Stimulated activated CD4-positive, alpha-beta T cell treated with anti-CD3 and anti-CD28 coated beads, Interleukin-12 subunit alpha, Interleukin-12 subunit beta, amount 100 ng/mL, for 4 hours (primary cell): ENCODE measurements around the gene MAP4K2.

Experiments
- DNase-seq: peaks from one replicate; pipeline ENCODE4 v3.0.0-alpha.2; 2020

Gene MAP4K2

GRCh38 chr11:64766881-64767280, 36.1 kb downstream of the MAP4K2 start:
- no peak for DNase-seq

GRCh38 chr11:64765851-64766665, 37.0 kb downstream of the MAP4K2 start:
- no peak for DNase-seq

GRCh38 chr11:64765291-64765850, 37.6 kb downstream of the MAP4K2 start:
- no peak for DNase-seq

- no peak for DNase-seq
Measured at GRCh38 chr11:64764753-64765152, 38.3 kb downstream of the MAP4K2 start.

- no peak for DNase-seq
Measured at GRCh38 chr11:64764040-64764611, 38.9 kb downstream of the MAP4K2 start.

- DNase-seq, result no peak
Measured at GRCh38 chr11:64763526-64764039, 39.4 kb downstream of the MAP4K2 start.

- no peak for DNase-seq
Measured at GRCh38 chr11:64762674-64763525, 40.1 kb downstream of the MAP4K2 start.

GRCh38 chr11:64762277-64762673, 40.7 kb downstream of the MAP4K2 start:
- DNase-seq, result no peak

GRCh38 chr11:64760759-64761420, 42.1 kb downstream of the MAP4K2 start:
- DNase-seq, result no peak

- DNase-seq, result no peak
Measured at GRCh38 chr11:64759722-64760719, 43.0 kb downstream of the MAP4K2 start, which contains the start of gene PYGM. Gene PYGM (minus strand): TSS chr11:64759974. CDS start chr11:64759898, 76 bp downstream.

GRCh38 chr11:64759131-64759721, 43.8 kb downstream of the MAP4K2 start:
- DNase-seq, result no peak

GRCh38 chr11:64758330-64759079, 44.5 kb downstream of the MAP4K2 start:
- no peak for DNase-seq

GRCh38 chr11:64757549-64758329, 45.3 kb downstream of the MAP4K2 start:
- DNase-seq, result no peak

- DNase-seq, result no peak
Measured at GRCh38 chr11:64755681-64756361, 47.2 kb downstream of the MAP4K2 start.

- no peak for DNase-seq
Measured at GRCh38 chr11:64754919-64755662, 47.9 kb downstream of the MAP4K2 start.

GRCh38 chr11:64754124-64754918, 48.7 kb downstream of the MAP4K2 start:
- no peak for DNase-seq
